ENCODE data around the gene GPC5.

DNA sequence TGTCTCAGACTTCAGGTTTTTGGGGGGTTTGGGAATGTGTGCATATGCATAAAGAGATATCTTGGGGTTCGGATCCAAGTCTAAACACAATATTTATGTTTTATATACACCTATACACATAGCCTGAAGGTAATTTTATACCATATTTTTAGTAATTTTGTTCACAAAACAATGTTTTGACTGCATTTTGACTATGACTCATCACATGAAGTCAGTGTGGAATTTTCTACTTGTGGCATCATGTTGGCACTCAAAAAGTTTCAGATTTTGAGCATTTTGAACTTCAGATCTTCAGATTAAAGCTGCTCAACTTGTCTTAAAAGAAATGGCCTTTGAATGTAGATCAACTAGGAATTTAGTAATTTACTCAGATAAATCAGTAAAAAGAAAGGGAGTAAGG lies 1115.3 kb downstream of the GPC5 start:
- TF ChIP-seq EZH2 (IDR thresholded peaks at IDR 0.05; ENCODE audit: borderline replicate concordance, low read length), result no peak
- TF ChIP-seq, protein P1, sequence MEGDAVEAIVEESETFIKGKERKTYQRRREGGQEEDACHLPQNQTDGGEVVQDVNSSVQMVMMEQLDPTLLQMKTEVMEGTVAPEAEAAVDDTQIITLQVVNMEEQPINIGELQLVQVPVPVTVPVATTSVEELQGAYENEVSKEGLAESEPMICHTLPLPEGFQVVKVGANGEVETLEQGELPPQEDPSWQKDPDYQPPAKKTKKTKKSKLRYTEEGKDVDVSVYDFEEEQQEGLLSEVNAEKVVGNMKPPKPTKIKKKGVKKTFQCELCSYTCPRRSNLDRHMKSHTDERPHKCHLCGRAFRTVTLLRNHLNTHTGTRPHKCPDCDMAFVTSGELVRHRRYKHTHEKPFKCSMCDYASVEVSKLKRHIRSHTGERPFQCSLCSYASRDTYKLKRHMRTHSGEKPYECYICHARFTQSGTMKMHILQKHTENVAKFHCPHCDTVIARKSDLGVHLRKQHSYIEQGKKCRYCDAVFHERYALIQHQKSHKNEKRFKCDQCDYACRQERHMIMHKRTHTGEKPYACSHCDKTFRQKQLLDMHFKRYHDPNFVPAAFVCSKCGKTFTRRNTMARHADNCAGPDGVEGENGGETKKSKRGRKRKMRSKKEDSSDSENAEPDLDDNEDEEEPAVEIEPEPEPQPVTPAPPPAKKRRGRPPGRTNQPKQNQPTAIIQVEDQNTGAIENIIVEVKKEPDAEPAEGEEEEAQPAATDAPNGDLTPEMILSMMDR (IDR thresholded peaks at IDR 0.05; ENCODE audit: low read length), result no peak

All from OCI-LY1 (cell line).